ENCODE results near the gene LZTS2.

DNA sequence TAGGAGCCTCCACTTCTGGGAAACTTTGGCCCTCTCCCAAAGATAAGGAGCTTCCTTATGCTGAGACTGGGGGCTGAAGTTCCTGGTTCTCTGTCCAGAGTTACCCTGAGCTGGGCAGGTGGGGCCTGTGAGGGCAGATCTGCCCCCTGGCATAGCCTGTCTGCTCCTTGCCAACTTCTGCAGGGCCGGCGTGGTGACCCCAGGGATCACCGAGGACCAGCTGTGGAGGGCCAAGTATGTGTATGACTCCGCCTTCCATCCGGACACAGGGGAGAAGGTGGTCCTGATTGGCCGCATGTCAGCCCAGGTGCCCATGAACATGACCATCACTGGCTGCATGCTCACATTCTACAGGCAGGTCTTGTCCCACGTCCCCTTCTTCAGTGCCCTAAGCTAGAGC, 35.7 kb downstream of the LZTS2 start:
- TF ChIP-seq, protein P1, sequence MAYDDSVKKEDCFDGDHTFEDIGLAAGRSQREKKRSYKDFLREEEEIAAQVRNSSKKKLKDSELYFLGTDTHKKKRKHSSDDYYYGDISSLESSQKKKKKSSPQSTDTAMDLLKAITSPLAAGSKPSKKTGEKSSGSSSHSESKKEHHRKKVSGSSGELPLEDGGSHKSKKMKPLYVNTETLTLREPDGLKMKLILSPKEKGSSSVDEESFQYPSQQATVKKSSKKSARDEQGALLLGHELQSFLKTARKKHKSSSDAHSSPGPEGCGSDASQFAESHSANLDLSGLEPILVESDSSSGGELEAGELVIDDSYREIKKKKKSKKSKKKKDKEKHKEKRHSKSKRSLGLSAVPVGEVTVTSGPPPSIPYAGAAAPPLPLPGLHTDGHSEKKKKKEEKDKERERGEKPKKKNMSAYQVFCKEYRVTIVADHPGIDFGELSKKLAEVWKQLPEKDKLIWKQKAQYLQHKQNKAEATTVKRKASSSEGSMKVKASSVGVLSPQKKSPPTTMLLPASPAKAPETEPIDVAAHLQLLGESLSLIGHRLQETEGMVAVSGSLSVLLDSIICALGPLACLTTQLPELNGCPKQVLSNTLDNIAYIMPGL (CRISPR knock-in tag; IDR thresholded peaks at IDR 0.05; ENCODE audit: borderline replicate concordance), result no peak
- TF ChIP-seq SREBF2 (IDR thresholded peaks at IDR 0.05) (no peak), KDM5A (IDR thresholded peaks at IDR 0.05) (no peak)
- TF ChIP-seq, protein P2, sequence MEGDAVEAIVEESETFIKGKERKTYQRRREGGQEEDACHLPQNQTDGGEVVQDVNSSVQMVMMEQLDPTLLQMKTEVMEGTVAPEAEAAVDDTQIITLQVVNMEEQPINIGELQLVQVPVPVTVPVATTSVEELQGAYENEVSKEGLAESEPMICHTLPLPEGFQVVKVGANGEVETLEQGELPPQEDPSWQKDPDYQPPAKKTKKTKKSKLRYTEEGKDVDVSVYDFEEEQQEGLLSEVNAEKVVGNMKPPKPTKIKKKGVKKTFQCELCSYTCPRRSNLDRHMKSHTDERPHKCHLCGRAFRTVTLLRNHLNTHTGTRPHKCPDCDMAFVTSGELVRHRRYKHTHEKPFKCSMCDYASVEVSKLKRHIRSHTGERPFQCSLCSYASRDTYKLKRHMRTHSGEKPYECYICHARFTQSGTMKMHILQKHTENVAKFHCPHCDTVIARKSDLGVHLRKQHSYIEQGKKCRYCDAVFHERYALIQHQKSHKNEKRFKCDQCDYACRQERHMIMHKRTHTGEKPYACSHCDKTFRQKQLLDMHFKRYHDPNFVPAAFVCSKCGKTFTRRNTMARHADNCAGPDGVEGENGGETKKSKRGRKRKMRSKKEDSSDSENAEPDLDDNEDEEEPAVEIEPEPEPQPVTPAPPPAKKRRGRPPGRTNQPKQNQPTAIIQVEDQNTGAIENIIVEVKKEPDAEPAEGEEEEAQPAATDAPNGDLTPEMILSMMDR (IDR thresholded peaks at IDR 0.05), result no peak
- TF ChIP-seq, protein P3, sequence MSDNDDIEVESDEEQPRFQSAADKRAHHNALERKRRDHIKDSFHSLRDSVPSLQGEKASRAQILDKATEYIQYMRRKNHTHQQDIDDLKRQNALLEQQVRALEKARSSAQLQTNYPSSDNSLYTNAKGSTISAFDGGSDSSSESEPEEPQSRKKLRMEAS (IDR thresholded peaks at IDR 0.05), result no peak

Data from A549 (cell line).